ENCODE results near the gene LAMA2.

GRCh38 chr6:129150507-129150906 is 267.6 kb downstream of the LAMA2 start:
- TF ChIP-seq EZH2 (IDR thresholded peaks at IDR 0.05; ENCODE audit: insufficient read depth, low read length) (no peak), CTCF (IDR thresholded peaks at IDR 0.05; ENCODE audit: insufficient read depth, low read depth, low read length) (no peak)
